ENCODE measurements around the gene MTPN. TPM values are rescaled to one million over a fixed set of nuclear protein-coding genes. Genes with fewer than 3 reads are reported as not detected.

MTPN gene
- total RNA-seq, 1 donor from 2014 or later: 144 TPM

DNA sequence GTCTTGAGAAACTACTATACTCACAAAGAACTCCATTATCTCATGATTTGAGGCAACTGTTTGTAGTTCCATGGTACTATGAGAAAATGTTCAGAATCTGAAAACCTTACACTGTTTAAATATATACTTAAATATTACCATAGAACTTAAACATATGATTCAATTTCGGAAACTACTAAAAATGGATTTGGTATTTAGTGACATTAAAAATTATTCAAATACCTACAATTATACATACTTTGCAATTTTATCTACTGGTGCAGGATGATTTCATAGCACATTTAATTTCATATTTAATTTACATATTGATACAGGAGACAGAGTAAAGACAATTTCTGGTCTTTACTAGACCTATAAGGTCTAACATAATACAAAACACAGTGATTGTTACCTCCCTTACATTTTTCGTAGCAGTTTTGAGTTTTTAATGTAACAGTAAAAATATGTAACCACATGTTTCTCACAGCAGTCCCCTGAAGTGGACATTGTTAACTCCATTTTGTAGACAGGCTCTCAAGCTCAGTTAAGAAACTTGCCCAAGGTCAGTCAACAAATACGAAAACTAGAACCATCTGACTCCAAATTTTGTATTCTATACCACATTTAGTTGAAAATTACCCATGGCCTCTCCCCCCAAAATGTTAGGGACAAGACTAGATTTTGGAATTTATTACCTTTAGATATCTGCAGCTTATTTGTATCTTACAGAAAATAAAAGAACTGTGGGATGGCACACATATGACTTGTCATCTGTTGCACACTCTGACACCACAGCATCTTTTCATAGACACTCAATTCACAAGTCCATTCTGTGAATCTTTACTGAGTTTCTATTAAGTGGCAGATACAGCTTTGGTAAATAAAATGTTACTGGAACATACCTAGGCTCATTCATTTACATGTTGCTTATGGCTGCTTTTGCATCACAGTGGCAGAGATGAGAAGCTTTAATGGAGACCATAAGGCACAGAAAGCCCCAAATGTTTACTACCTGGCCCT, 36.8 kb downstream of the MTPN start:
- Histone ChIP-seq H3K9me3 (no peaks in the 10 kb centered on the region), H3K36me3 (no peaks in the 10 kb centered on the region)
- ATAC-seq: no peak

GRCh38 chr7:135939261-135939812, 37.8 kb downstream of the MTPN start:
- Histone ChIP-seq H3K27ac (no peak overlapping the region), H3K9me3 (no peaks in the 10 kb centered on the region), H3K36me3 (no peaks in the 10 kb centered on the region), H3K4me1 (peaks cover 13% of the 10 kb centered on the region), H3K4me3 (no peak overlapping the region), H3K27me3 (ENCODE audit: low read depth) (no peaks in the 10 kb centered on the region)
- ATAC-seq (no peak), DNase-seq (no peak)
- TF ChIP-seq, protein P1, sequence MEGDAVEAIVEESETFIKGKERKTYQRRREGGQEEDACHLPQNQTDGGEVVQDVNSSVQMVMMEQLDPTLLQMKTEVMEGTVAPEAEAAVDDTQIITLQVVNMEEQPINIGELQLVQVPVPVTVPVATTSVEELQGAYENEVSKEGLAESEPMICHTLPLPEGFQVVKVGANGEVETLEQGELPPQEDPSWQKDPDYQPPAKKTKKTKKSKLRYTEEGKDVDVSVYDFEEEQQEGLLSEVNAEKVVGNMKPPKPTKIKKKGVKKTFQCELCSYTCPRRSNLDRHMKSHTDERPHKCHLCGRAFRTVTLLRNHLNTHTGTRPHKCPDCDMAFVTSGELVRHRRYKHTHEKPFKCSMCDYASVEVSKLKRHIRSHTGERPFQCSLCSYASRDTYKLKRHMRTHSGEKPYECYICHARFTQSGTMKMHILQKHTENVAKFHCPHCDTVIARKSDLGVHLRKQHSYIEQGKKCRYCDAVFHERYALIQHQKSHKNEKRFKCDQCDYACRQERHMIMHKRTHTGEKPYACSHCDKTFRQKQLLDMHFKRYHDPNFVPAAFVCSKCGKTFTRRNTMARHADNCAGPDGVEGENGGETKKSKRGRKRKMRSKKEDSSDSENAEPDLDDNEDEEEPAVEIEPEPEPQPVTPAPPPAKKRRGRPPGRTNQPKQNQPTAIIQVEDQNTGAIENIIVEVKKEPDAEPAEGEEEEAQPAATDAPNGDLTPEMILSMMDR (IDR thresholded peaks at IDR 0.05): no peak
- intact Hi-C loops (cut with DNase I): no loop called here

More for the DNA sequence above, 36.8 kb downstream of the MTPN start:
- Histone ChIP-seq H3K4me1 (peaks cover 13% of the 10 kb centered on the region), H3K4me3 (no peak overlapping the region), H3K27me3 (ENCODE audit: low read depth) (no peaks in the 10 kb centered on the region), H3K27ac (no peak overlapping the region)
- no peak for DNase-seq
- TF ChIP-seq, protein P1 (IDR thresholded peaks at IDR 0.05): no peak
- intact Hi-C loops (cut with DNase I): no loop called here

DNA sequence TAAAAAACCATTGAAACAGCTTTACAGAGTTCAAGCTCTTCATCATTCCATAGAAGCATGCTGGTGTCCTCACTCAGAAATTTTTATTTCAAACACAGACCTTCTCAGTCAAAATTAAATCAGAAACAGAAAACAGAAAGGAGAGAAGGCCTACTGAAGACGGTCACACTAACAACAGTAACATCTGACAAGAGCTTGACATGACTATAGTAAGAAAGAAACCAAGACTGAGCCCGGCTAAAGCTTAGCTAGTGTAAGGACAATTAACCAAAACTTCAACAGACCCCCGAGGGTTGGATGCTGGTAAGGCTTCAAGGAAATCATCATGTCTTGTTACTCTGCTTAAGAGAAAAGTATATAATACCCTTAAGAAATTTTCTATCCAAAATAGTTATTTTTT, 38.6 kb downstream of the MTPN start:
- Histone ChIP-seq H3K9me3 (no peaks in the 10 kb centered on the region), H3K4me3 (no peak overlapping the region), H3K27ac (no peak overlapping the region), H3K4me1 (peaks cover 13% of the 10 kb centered on the region), H3K27me3 (ENCODE audit: low read depth) (no peaks in the 10 kb centered on the region), H3K36me3 (no peaks in the 10 kb centered on the region)
- DNase-seq (no peak), ATAC-seq (no peak)
- intact Hi-C loops (cut with DNase I): no loop called here
- TF ChIP-seq, protein P1 (IDR thresholded peaks at IDR 0.05): no peak

DNA sequence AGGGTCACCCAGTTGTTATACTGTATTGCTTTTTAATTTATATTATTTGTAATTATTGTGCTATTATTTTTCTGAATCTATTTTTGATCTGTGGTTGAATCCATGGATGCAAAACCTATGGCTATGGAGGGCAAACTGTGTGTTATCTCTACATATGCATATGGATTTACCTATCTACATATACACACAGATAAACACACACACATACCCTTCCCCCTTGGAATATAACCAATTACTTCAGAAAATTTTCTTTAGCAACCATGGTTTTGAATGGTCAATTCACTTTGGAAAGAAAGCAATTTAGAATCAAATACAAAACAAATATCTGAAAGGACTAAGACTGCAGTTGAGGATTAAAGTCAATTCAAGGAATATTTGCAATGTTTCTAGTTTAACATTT, 39.1 kb downstream of the MTPN start:
- no peak overlapping the region for H3K4me3 ChIP-seq
- intact Hi-C loops (cut with DNase I): no loop called here
- H3K9me3 ChIP-seq: no peaks in the 10 kb centered on the region
- ATAC-seq (no peak), DNase-seq (no peak)
- H3K36me3 ChIP-seq: no peaks in the 10 kb centered on the region
- no peaks in the 10 kb centered on the region for H3K27me3 ChIP-seq (ENCODE audit: low read depth)
- TF ChIP-seq, protein P1 (IDR thresholded peaks at IDR 0.05): no peak
- no peak overlapping the region for H3K27ac ChIP-seq
- peaks cover 13% of the 10 kb centered on the region for H3K4me1 ChIP-seq

DNA sequence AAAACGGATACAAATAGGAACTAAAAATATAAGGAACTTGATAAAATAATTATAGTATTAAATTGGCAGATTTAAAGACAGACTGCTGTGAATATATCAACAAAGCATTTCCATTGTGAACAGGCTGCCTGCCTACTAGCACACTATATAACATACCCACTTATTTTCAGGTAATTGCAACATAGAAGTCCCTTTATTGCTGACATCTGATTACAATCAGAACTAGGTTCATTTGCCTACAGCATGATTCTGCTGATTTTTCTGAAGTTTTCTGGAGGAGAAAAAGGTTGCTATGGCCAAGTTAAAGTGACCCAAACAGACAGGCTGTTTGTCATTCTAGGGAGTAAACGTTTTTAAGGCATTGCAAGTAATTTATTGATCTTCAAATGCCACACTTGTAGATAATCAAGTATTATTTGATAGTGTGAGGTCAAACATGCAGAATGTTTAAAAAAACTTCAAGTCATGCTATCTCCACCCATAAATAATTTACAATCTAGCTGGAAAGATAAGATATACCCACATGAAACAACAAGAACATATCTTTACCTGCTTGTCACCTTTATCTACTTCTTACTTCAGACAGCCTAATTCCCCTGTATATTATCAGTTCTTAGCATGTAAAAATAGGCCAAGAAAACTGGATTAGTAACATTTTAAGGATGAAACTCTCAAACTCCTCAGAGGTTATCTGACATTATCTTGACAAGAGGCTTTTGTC, 40.5 kb downstream of the MTPN start:
- H3K4me1 ChIP-seq: peaks cover 20% of the 10 kb centered on the region
- DNase-seq: no peak

More for the DNA sequence above, 40.5 kb downstream of the MTPN start:
- ATAC-seq: no peak
- intact Hi-C loops (cut with DNase I): no loop called here
- Histone ChIP-seq H3K9me3 (no peaks in the 10 kb centered on the region), H3K4me3 (no peak overlapping the region), H3K27ac (no peak overlapping the region), H3K36me3 (no peaks in the 10 kb centered on the region), H3K27me3 (ENCODE audit: low read depth) (no peaks in the 10 kb centered on the region)
- TF ChIP-seq, protein P1 (IDR thresholded peaks at IDR 0.05): no peak

Data from lower lobe of right lung (tissue), 2 donors.